Aorta (tissue), 5 donors: Measurements from ENCODE around the gene FCHSD2. TPM values are rescaled to one million over a fixed set of nuclear protein-coding genes. Genes with fewer than 3 reads are reported as not detected.

ENCODE experiments used
- ATAC-seq: fragments of 200-7000 bp; cut with Tn5 transposase; one replicate; pipeline ENCODE4 v1.9.1; 2022; ENCODE audit warnings: moderate library complexity; ENCODE audit not compliant: low FRiP score
- DNase-seq, 2 donors: peaks; one replicate each; pipeline ENCODE4 v3.0.0-alpha.2; 2020
- H3K27ac ChIP-seq, 2 donors: one replicate each; pipeline ENCODE4 v1.5.1; 2013; ENCODE audit warnings: low read length in 2 of 2, mild to moderate bottlenecking in 2 of 2, moderate library complexity in 2 of 2, control low read depth in 1 of 2, inconsistent platforms in 1 of 2, low read depth in 1 of 2
- H3K27me3 ChIP-seq, 2 donors: one replicate each; pipeline ENCODE4 v1.6.1; 2013; ENCODE audit warnings: control low read depth in 1 of 2, low read length in 1 of 2, mild to moderate bottlenecking in 1 of 2, moderate library complexity in 1 of 2; ENCODE audit not compliant: insufficient read depth in 2 of 2, control insufficient read depth in 1 of 2
- H3K36me3 ChIP-seq, 2 donors: one replicate each; pipeline ENCODE4 v1.6.1; 2013; ENCODE audit warnings: control low read depth in 1 of 2, low read length in 1 of 2, mild to moderate bottlenecking in 1 of 2; ENCODE audit not compliant: insufficient read depth in 2 of 2, control insufficient read depth in 1 of 2
- H3K4me1 ChIP-seq, 2 donors: one replicate each; pipeline ENCODE4 v1.6.1; 2013; ENCODE audit warnings: low read length in 2 of 2, control low read depth in 1 of 2, mild to moderate bottlenecking in 1 of 2, moderate library complexity in 1 of 2; ENCODE audit not compliant: insufficient read depth in 2 of 2, control insufficient read depth in 1 of 2
- H3K4me3 ChIP-seq, 2 donors: one replicate each; pipeline ENCODE4 v1.5.1; 2013; ENCODE audit warnings: low read length in 2 of 2, control low read depth in 1 of 2, mild to moderate bottlenecking in 1 of 2
- H3K9me3 ChIP-seq: one replicate; pipeline ENCODE4 v1.6.1; 2013; ENCODE audit warnings: mild to moderate bottlenecking, low read length; ENCODE audit not compliant: control insufficient read depth
- WGBS, 2 donors: extraction: QIAGEN DNeasy Blood & Tissue Kit; methylation state at CpG; one replicate each; pipeline ENCODE4 v1.1.7; 2013; 5-methylcytosine and 5-hydroxymethylcytosine counted together
- intact Hi-C, 2 donors: fragments of 100-400 bp; cut with DNase I; formaldehyde crosslinking; loops; one replicate each; pipeline versions ENCODE4 v1.14.2 to v1.15.0; 2022
- polyA plus RNA-seq, 2 donors: library from polyadenylated mRNA; stranded (reverse); fragments of 200-250 nt; gene quantifications; one replicate each; pipeline ENCODE4 v1.2.3, GENCODE V29; 2013
- total RNA-seq, 2 donors: library from RNA; stranded (reverse); fragmentation: NEBNext Ultra II Directional; extraction: Animal tissue kit (Norgen Biotek cat#: 25700); gene quantifications; one replicate each; pipeline ENCODE4 v1.2.1, GENCODE V29; 2021
- donor health status: healthy with polysubstance abuse.
- donor health status: Bipolar disorder and iron deficiency.
- donor health status: DM: no; HTN: no; CAD: no.
- donor health status: DM: no; HTN: no; CAD: no.
- donor health status: DM: yes; HTN: yes; CAD: no.

Gene FCHSD2
- total and polyA plus RNA-seq, 4 donors = 34.4 to 107 (median 62.2) TPM

DNA sequence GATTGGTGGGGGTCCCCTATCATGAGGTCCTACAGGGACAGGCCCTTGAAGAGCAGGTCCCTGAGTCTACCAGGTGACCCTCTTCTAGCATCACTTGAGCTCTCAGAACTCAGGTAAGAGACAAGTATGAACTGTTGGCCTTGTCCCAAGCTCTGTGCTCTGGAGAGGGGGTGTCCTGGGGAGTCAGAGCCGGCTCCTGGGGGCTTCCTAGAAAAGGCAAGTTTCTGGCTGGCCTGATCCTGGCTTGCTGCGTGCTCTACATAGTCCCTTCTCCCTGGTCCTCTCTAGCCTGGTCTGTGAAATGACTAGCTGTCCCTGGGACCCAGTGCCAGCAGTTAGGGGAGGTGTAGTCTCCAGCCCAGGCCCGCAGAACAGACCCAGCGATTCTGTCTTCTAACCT lies 316.5 kb downstream of the FCHSD2 start:
- Histone ChIP-seq H3K27ac (no peak overlapping the region), H3K36me3 (no peaks in the 10 kb centered on the region), H3K27me3 (no peaks in the 10 kb centered on the region), H3K4me1 (no peaks in the 10 kb centered on the region), H3K4me3 (no peak overlapping the region), H3K9me3 (no peaks in the 10 kb centered on the region)
- ATAC-seq = no peak
- WGBS, 2 donors = 49 to 57% methylated on average over 4 of the region's 4 CpGs
- no peak for DNase-seq
- intact Hi-C loops = loop anchor here in 1 of 2 donors (10.0 kb wide), 1 partner anchor 419 kb away; no protein-coding TSS in a partner anchor

DNA sequence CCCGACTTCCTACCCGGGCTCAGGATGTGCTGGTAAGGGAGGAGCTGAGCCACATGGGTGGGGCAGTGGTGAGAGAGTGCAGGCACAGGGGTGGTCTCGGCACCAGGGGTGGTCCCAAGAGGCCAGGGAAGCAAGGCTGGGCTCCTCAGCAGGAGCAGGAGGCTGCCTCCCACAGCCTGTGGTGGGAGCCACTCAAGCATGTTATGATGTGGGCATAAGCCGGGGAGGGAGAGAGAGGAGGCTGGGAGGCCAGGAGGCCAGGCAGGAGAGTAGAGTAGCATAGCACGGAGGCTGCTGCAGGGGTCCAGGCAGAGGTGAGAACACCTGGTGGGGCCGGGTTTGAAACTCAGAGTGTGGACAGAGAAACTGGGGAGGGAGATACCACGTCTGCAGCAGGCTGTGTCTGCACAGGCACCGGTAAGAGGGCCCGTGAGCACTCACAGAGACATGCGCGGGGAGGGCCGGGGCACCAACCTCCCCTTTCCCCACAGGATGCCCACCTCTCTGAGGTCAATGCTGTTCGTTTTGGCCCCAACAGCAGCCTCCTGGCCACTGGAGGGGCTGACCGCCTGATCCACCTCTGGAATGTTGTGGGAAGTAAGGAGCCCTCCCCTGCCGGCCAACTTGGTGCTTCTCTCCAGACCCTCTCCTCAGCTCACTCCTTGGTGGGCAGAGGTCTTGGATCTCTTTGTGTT lies 317.2 kb downstream of the FCHSD2 start:
- no peaks in the 10 kb centered on the region for H3K9me3 ChIP-seq
- H3K4me3 ChIP-seq = no peak overlapping the region
- H3K36me3 ChIP-seq = no peaks in the 10 kb centered on the region
- intact Hi-C loops = loop anchor here in 1 of 2 donors (10.0 kb wide), 1 partner anchor 420 kb away; no protein-coding TSS in a partner anchor
- ATAC-seq (no peak), DNase-seq (no peak)
- H3K27me3 ChIP-seq = no peaks in the 10 kb centered on the region
- WGBS, 2 donors = 59 to 70% methylated on average over 11 to 15 of the region's 15 CpGs
- H3K27ac ChIP-seq = no peak overlapping the region
- no peaks in the 10 kb centered on the region for H3K4me1 ChIP-seq

DNA sequence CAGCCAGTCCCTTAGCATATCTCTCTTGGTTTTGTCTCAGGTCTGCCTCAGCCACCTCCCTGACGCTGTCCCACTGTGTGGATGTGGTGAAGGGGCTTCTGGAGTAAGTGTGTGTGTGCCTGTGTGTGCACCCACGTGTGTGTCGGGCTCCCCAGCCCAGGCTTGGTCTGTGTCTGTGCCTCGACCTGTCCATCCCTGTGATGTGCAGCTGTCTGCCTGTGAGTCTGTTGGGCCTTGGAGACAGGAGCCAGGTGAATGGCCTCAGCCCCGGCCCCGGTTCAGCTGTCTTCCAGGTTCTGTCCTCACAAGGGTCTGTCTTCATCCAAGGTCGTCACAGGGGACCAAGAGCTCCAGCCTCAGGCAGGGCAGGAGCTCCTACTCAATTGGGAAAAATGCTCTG lies 318.1 kb downstream of the FCHSD2 start:
- intact Hi-C loops = loop anchor here in 1 of 2 donors (10.0 kb wide), 1 partner anchor 421 kb away; no protein-coding TSS in a partner anchor
- WGBS, 2 donors = 74 to 75% methylated on average over 7 of the region's 7 CpGs
- H3K36me3 ChIP-seq = no peaks in the 10 kb centered on the region

DNA sequence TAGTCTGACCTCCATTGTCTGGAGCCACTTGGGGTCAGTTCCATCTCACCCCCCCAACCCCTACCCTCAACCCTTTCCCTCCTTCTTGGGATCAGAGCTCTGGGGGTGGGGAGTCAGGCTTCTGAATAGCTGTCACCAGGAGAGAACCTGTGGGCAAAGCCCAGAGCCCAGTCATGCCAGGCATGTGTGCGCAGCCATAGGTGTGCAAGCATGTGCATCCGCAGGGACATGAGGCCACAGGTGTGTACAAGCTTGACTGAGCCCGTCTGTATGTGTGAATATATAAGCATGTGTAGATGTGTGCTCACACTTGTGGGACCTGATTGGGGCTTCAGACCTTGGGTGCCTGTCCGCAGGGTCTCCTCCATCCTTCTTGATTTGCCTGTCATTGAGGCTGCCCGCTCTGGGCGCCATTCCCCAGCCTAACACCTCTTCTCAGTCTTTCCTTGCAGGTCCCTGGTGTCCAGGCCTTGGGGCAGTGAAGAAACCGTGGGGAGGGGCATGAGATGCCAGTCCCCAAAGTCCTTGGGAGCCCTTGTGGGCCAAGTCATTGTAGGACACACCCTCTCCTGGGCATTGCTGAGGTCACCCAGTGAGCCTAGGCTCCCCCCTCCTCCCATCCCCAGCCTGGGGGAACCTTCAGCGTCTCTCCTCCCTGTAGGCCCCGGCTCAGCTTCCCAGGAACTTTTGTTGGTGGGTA lies 318.9 kb downstream of the FCHSD2 start:
- no peak overlapping the region for H3K4me3 ChIP-seq
- intact Hi-C loops = loop anchor here in 1 of 2 donors (10.0 kb wide), 1 partner anchor 422 kb away; no protein-coding TSS in a partner anchor
- 86 to 88% methylated on average over 9 of the region's 9 CpGs for WGBS, 2 donors

More for the DNA sequence above, 318.1 kb downstream of the FCHSD2 start:
- ATAC-seq (no peak), DNase-seq (no peak)
- H3K27me3 ChIP-seq = no peaks in the 10 kb centered on the region
- no peak overlapping the region for H3K4me3 ChIP-seq
- no peaks in the 10 kb centered on the region for H3K9me3 ChIP-seq
- no peak overlapping the region for H3K27ac ChIP-seq
- H3K4me1 ChIP-seq = no peaks in the 10 kb centered on the region

DNA sequence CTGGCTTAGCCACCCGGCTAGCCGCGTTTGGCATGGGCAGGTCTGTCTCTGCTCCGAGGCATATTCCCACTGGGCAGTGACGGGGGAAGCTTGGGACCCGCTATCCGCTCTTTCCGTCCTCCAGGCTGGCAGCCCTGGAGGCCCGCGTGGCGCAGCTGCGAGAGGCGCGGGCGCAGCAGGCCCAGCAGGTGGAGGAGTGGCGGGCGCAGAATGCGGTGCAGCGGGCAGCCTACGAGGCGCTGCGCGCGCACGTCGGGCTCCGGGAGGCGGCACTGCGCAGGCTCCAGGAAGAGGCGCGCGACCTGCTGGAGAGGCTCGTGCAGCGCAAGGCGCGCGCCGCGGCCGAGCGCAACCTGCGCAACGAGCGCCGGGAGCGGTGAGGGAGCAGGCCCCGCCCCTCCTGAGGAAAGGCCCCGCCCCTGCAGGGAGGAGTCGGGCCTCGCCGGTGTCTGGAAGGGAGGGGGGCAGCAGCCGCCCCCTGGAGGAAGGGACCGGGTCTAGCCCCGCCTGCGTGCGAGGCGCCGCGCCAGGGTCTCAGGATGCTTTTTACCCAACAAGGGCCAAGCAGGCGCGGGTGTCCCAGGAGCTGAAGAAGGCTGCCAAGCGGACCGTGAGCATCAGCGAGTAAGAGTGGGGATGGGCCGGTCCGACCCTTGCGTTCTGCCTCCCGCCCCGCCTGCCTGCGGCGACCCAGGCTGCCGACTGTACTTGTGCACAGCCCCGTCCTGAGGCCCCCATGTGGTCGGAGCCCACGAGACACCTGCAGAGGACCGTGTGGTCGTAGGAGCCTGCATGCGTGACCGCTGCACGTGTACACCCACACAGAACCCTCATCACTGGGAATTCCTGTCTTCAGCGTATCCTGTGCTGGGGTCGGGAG lies 320.0 kb downstream of the FCHSD2 start:
- no peaks in the 10 kb centered on the region for H3K4me1 ChIP-seq
- WGBS, 2 donors = 3 to 7% methylated on average over 77 to 82 of the region's 82 CpGs
- no peaks in the 10 kb centered on the region for H3K36me3 ChIP-seq
- peak; percentile 89 to 96 for DNase-seq
- peak; percentile 92 for ATAC-seq
- no peaks in the 10 kb centered on the region for H3K9me3 ChIP-seq
- H3K27me3 ChIP-seq = no peaks in the 10 kb centered on the region
- H3K27ac ChIP-seq = peak overlapping the region in 1 of 2 donors; percentile 43
- H3K4me3 ChIP-seq = peak overlapping the region; percentile 2 to 51
- intact Hi-C loops = loop anchor here in 1 of 2 donors (10.0 kb wide), 1 partner anchor 423 kb away; no protein-coding TSS in a partner anchor

More for the DNA sequence above, 318.9 kb downstream of the FCHSD2 start:
- H3K9me3 ChIP-seq = no peaks in the 10 kb centered on the region
- peak overlapping the region in 1 of 2 donors; percentile 9 for H3K27ac ChIP-seq
- H3K27me3 ChIP-seq = no peaks in the 10 kb centered on the region
- ATAC-seq = no peak
- no peaks in the 10 kb centered on the region for H3K36me3 ChIP-seq
- no peak for DNase-seq
- H3K4me1 ChIP-seq = no peaks in the 10 kb centered on the region

DNA sequence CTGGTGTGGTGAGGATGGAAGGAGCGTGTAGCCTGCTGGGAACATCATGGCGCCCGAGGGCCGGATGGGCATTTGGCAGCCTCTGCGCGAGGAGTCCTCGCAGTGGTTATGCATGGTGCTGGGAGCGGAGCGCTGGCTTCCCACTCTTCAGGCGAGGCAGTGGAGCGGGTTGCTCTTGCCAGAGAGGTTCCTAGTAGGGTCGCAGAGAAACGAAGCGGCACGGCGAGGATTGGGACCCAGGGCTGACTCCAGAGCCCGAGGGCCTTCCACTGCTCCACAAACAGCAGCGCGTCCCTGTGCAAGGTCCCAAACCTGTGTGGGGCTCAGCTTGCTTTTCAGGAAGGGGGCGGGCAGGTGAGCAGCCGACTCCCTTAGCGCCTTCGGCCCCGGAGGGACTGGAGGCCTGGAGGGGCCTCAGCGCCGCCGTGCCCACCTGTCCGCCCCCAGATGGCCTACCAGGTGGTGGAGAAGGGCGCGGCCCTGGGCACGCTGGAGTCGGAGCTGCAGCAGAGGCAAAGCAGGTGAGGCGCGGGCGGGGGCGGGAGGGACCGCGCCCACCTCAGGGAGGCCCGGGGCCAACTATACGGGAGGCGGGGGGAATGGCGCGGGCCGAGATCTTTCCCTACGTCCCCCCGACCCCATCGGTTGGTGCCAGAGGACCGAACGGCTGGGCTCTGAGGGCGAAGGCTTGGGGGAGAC lies 320.7 kb downstream of the FCHSD2 start:
- Histone ChIP-seq H3K4me3 (peak overlapping the region; percentile 2 to 51), H3K36me3 (no peaks in the 10 kb centered on the region), H3K27ac (peak overlapping the region in 1 of 2 donors; percentile 43), H3K9me3 (no peaks in the 10 kb centered on the region), H3K27me3 (no peaks in the 10 kb centered on the region), H3K4me1 (no peaks in the 10 kb centered on the region)
- intact Hi-C loops = loop anchor here in 1 of 2 donors (10.0 kb wide), 1 partner anchor 423 kb away; no protein-coding TSS in a partner anchor
- ATAC-seq (no peak), DNase-seq (no peak)
- 33 to 37% methylated on average over 41 to 50 of the region's 50 CpGs for WGBS, 2 donors

DNA sequence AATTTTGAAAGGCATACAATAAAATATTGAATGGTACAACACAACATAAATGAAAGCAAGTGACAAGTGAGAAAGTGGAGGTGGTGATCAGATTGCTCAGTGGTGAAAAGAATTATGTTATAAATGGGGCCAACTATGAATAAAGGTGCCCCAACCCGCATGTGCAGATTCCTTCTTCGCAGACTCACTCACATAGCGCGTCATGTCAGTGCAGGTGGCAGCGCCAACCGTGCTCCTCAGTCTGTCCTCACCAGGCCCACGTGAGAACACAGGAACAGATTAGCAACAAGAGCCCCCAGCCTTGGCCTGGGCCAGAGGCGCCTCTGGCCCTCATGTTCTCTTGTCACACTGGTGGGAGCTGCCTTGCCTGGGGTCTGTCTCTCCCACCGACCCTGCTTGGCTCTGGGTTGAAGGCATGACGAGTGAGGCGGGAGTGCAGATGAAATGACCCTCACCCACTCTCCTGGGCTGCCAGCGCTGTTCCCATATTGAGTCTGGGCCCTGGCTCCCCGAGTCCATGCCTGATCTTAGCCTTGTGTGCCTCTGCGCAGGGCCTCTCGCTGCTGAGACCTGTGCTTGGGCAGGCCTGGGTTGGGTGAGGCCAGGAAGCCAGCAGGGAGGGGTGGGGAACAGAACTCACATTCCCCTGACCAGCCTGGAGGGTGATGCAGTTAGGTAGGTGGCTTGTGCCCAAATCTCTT lies 321.5 kb downstream of the FCHSD2 start:
- DNase-seq = no peak
- no peak overlapping the region for H3K27ac ChIP-seq
- no peaks in the 10 kb centered on the region for H3K27me3 ChIP-seq
- H3K4me1 ChIP-seq = no peaks in the 10 kb centered on the region
- H3K9me3 ChIP-seq = no peaks in the 10 kb centered on the region
- 95 to 98% methylated on average over 15 of the region's 15 CpGs for WGBS, 2 donors
- no peaks in the 10 kb centered on the region for H3K36me3 ChIP-seq
- no peak overlapping the region for H3K4me3 ChIP-seq
- no peak for ATAC-seq
- intact Hi-C loops = loop anchor here in 1 of 2 donors (10.0 kb wide), 1 partner anchor 424 kb away; no protein-coding TSS in a partner anchor
